Measurements from ENCODE around the gene EPC2.

Gene EPC2

DNA sequence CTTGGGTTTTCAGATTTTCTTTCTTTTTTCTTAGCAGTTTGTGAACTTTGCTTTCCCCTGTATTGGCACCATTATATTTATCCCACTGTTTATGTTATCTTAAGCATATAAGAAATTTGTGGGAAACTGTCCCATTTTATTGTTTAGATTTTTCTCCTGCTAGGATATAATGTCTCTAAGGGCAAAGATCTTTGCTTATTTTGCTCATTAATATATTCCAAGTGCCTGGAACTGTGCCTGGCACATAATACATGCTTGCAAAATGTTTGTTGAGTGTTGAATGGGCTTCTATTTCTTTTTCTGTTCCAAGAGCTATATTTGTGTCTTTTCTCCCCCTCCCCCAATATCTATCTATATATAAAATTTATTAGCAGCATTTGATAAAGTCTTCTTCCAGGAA is 5.4 kb downstream of the EPC2 start:
- TF ChIP-seq FOXP2 (optimal IDR thresholded peaks at IDR 0.05; ENCODE audit: borderline replicate concordance, extremely low read depth, extremely low read length, insufficient read depth) (no peak), POLR2AphosphoS5 (IDR thresholded peaks at IDR 0.05; ENCODE audit: low read depth, low read length) (no peak), SIN3A (IDR thresholded peaks at IDR 0.05; ENCODE audit: borderline replicate concordance, insufficient read depth, low read length) (no peak), TAF1 (IDR thresholded peaks at IDR 0.05; ENCODE audit: borderline replicate concordance, insufficient read depth, low read length) (no peak)
- TF ChIP-seq, protein P1, sequence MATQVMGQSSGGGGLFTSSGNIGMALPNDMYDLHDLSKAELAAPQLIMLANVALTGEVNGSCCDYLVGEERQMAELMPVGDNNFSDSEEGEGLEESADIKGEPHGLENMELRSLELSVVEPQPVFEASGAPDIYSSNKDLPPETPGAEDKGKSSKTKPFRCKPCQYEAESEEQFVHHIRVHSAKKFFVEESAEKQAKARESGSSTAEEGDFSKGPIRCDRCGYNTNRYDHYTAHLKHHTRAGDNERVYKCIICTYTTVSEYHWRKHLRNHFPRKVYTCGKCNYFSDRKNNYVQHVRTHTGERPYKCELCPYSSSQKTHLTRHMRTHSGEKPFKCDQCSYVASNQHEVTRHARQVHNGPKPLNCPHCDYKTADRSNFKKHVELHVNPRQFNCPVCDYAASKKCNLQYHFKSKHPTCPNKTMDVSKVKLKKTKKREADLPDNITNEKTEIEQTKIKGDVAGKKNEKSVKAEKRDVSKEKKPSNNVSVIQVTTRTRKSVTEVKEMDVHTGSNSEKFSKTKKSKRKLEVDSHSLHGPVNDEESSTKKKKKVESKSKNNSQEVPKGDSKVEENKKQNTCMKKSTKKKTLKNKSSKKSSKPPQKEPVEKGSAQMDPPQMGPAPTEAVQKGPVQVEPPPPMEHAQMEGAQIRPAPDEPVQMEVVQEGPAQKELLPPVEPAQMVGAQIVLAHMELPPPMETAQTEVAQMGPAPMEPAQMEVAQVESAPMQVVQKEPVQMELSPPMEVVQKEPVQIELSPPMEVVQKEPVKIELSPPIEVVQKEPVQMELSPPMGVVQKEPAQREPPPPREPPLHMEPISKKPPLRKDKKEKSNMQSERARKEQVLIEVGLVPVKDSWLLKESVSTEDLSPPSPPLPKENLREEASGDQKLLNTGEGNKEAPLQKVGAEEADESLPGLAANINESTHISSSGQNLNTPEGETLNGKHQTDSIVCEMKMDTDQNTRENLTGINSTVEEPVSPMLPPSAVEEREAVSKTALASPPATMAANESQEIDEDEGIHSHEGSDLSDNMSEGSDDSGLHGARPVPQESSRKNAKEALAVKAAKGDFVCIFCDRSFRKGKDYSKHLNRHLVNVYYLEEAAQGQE (IDR thresholded peaks at IDR 0.05; ENCODE audit: insufficient read depth in 1 of 2, low read depth in 2 of 2, low read length in 2 of 2), result no peak

DNA sequence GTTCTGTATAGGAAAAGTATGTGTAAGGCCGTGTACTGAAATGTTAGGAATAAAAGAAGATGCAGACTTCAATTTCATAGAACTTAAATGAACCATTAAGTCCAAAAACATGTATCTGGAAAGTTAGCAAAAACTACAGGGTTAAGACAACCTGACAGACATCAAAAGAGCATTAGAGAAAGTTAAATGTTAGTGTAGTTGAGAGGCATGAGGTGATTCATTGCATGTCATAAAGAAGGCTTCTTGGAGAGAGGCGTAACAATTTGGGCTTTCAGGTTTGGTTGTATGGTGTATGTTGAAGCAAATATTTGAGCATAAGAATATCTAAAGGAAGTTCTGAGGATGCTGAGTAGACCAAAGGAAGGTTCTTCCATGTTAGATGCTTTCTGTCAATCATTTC is 6.3 kb downstream of the EPC2 start:
- no peak for TF ChIP-seq FOXP2 (optimal IDR thresholded peaks at IDR 0.05; ENCODE audit: borderline replicate concordance, extremely low read depth, extremely low read length, insufficient read depth)
- no peak for TF ChIP-seq POLR2AphosphoS5 (IDR thresholded peaks at IDR 0.05; ENCODE audit: low read depth, low read length)
- no peak for TF ChIP-seq TAF1 (IDR thresholded peaks at IDR 0.05; ENCODE audit: borderline replicate concordance, insufficient read depth, low read length)
- TF ChIP-seq, protein P1 (IDR thresholded peaks at IDR 0.05; ENCODE audit: insufficient read depth in 1 of 2, low read depth in 2 of 2, low read length in 2 of 2), result no peak
- TF ChIP-seq SIN3A (IDR thresholded peaks at IDR 0.05; ENCODE audit: borderline replicate concordance, insufficient read depth, low read length), result no peak

DNA sequence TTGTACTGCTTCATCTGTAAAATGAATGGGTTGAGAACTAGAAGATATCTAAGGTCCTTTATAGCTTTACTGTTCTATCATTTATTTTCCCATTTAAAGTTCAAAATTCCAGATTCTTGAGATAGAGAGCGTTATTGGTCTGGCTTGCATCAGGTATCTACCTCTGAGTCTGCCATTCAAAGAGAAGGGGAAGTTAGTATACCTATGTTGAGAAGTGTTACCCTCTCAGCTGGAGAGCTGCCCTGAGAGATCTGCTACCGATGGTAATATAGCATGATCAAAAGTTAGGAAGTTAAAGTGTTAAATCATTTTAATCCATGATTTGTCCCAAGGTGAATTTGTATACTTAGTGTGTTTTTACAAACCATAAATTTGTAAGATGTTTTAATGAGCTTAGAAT is 7.4 kb downstream of the EPC2 start:
- TF ChIP-seq TAF1 (IDR thresholded peaks at IDR 0.05; ENCODE audit: borderline replicate concordance, insufficient read depth, low read length), result no peak
- TF ChIP-seq SIN3A (IDR thresholded peaks at IDR 0.05; ENCODE audit: borderline replicate concordance, insufficient read depth, low read length), result no peak
- no peak for TF ChIP-seq POLR2AphosphoS5 (IDR thresholded peaks at IDR 0.05; ENCODE audit: low read depth, low read length)
- TF ChIP-seq, protein P1 (IDR thresholded peaks at IDR 0.05; ENCODE audit: insufficient read depth in 1 of 2, low read depth in 2 of 2, low read length in 2 of 2), result no peak
- no peak for TF ChIP-seq FOXP2 (optimal IDR thresholded peaks at IDR 0.05; ENCODE audit: borderline replicate concordance, extremely low read depth, extremely low read length, insufficient read depth)

DNA sequence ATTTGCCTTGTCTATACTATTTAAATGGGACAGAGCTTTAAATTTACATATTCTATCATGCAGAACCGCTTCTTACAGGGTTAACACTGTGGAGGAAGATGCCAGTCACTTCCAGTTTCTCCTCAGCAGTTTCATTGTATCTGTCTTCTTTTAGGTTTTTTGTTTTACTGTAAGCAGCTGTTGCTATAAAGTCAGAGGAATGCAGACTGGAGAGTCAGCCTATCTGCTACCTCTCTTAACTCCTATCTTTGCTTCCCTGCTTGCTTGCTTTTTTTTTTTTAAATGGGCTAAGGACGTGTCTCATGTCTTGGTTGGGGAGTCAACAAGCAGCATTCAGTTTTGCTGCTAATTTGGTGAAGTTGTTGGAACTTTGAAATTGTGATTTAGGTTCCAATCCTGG is 8.9 kb downstream of the EPC2 start:
- TF ChIP-seq, protein P1 (IDR thresholded peaks at IDR 0.05; ENCODE audit: insufficient read depth in 1 of 2, low read depth in 2 of 2, low read length in 2 of 2), result no peak
- TF ChIP-seq TAF1 (IDR thresholded peaks at IDR 0.05; ENCODE audit: borderline replicate concordance, insufficient read depth, low read length) (no peak), POLR2AphosphoS5 (IDR thresholded peaks at IDR 0.05; ENCODE audit: low read depth, low read length) (no peak), FOXP2 (optimal IDR thresholded peaks at IDR 0.05; ENCODE audit: borderline replicate concordance, extremely low read depth, extremely low read length, insufficient read depth) (no peak), SIN3A (IDR thresholded peaks at IDR 0.05; ENCODE audit: borderline replicate concordance, insufficient read depth, low read length) (no peak)

DNA sequence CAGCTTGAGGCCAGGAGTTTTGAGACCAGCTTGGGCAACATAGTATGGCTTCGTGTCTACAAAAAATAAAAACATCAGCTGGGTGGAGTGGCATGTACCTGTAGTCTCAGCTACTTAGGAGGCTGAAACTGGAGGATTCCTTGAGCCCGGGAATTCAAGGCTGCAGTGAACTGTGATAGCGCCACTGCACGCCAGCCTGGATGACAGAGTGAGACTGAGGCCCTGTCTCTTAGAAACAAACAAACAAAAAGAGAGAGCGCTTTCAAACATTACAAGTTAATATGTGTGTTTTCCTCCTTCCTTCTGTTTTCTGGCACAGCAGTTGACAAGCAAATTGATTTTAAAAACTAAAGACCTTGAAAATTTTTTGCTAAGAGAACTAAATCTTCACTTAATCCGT is 9.9 kb downstream of the EPC2 start:
- TF ChIP-seq TAF1 (IDR thresholded peaks at IDR 0.05; ENCODE audit: borderline replicate concordance, insufficient read depth, low read length) (no peak), POLR2AphosphoS5 (IDR thresholded peaks at IDR 0.05; ENCODE audit: low read depth, low read length) (no peak), FOXP2 (optimal IDR thresholded peaks at IDR 0.05; ENCODE audit: borderline replicate concordance, extremely low read depth, extremely low read length, insufficient read depth) (no peak), SIN3A (IDR thresholded peaks at IDR 0.05; ENCODE audit: borderline replicate concordance, insufficient read depth, low read length) (no peak)
- TF ChIP-seq, protein P1 (IDR thresholded peaks at IDR 0.05; ENCODE audit: insufficient read depth in 1 of 2, low read depth in 2 of 2, low read length in 2 of 2), result no peak

Data from PFSK-1 (cell line).